ENCODE data around the gene HDHD3.

The HDHD3 gene

DNA sequence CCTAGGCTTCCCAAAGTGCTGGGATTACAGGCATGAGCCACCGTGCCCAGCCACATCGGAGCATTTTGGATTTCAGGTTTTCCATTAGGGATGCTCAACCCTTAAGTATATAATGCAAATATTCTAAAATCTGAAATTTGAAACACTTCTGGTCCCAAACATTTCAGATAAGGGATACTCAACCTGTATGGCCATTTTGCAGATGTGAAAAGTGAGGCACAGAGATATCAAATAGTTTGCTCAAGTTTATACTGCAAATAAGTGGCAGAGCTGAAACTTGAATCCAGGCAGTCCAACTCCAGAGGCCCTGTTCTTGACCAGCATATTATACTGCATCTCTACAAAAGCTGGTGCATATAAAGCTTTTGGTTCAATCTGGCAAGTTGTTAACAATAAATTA lies 39.1 kb downstream of the HDHD3 start:
- H3K4ac ChIP-seq (ENCODE audit: low read length): no peak overlapping the region

DNA sequence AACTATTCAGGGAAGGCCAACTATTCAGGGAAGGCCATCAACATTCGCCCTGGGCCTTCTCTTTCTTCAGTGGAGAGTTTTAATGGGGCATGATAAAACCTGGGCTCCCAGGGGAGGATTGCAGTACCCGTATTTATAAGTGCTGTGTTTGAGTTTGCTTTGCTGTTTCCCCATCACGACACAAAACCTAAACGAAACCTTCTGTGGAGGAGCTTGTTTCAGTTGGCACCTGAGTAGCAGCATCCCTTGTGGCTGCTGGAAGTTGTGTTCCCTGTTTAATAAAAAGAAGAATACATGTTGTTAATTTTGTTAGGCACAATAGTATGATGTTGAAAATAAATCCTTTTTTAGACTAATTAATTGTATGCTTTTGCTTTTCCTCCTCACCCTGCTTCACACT lies 45.0 kb downstream of the HDHD3 start:
- Histone ChIP-seq H3K18ac (ENCODE audit: low read length) (no peak overlapping the region), H2BK15ac (ENCODE audit: low read length) (no peak overlapping the region), H2BK12ac (ENCODE audit: low read length) (no peak overlapping the region), H3K4ac (ENCODE audit: low read length) (no peak overlapping the region), H2BK5ac (ENCODE audit: low read length) (no peak overlapping the region), H2BK120ac (ENCODE audit: low read depth, low read length) (no peak overlapping the region), H3K79me1 (ENCODE audit: low read depth, low read length) (no peaks in the 10 kb centered on the region), H3K27me3 (ENCODE audit: control insufficient read depth in 3 of 3, insufficient read depth in 3 of 3, low read depth in 1 of 3, low read length in 3 of 3) (no peaks in the 10 kb centered on the region), H3K9me3 (replicated peaks in 1 of 2; ENCODE audit: control insufficient read depth in 2 of 2, insufficient read depth in 1 of 2, low read depth in 1 of 2, low read length in 2 of 2) (no peaks in the 10 kb centered on the region), H3K23ac (ENCODE audit: low read depth, low read length, poor library complexity) (no peak overlapping the region), H2AK5ac (ENCODE audit: low read depth, low read length) (no peak overlapping the region), H3K4me1 (ENCODE audit: control insufficient read depth in 2 of 2, insufficient read depth in 1 of 2, low read depth in 1 of 2, low read length in 2 of 2) (peaks cover 0 to 1% of the 10 kb centered on the region in 2 donors), H3K9ac (ENCODE audit: low read depth, low read length, poor library complexity) (no peak overlapping the region), H2AFZ (ENCODE audit: low read length) (no peak overlapping the region), H3K14ac (ENCODE audit: low read length) (no peak overlapping the region), H3K4me2 (ENCODE audit: insufficient read depth, low read length, poor library complexity, severe bottlenecking) (no peak overlapping the region), H3K27ac (replicated peaks; ENCODE audit: low read length) (no peak overlapping the region), H4K8ac (ENCODE audit: low read depth, low read length) (no peak overlapping the region), H4K91ac (ENCODE audit: low read depth, low read length, poor library complexity) (no peak overlapping the region), H3K4me3 (ENCODE audit: low read length in 2 of 2) (no peak overlapping the region), H3K36me3 (replicated peaks in 1 of 2; ENCODE audit: control insufficient read depth in 2 of 2, insufficient read depth in 2 of 2, low read length in 2 of 2) (no peaks in the 10 kb centered on the region)
- no peak for DNase-seq (ENCODE audit: low spot score)
- WGBS, 2 donors (ENCODE audit: extremely low coverage in 2 of 2, insufficient read length in 2 of 2, insufficient replicate concordance in 1 of 2): no CpG with 5 or more reads among the region's 4 CpGs

More for the DNA sequence above, 39.1 kb downstream of the HDHD3 start:
- no peak overlapping the region for H2BK12ac ChIP-seq (ENCODE audit: low read length)
- H3K27me3 ChIP-seq (ENCODE audit: control insufficient read depth in 3 of 3, insufficient read depth in 3 of 3, low read depth in 1 of 3, low read length in 3 of 3): peaks cover 0 to 7% (median 1%) of the 10 kb centered on the region in 3 experiments
- no peak for DNase-seq (ENCODE audit: low spot score)
- H3K23ac ChIP-seq (ENCODE audit: low read depth, low read length, poor library complexity): no peak overlapping the region
- H3K9me3 ChIP-seq (replicated peaks in 1 of 2; ENCODE audit: control insufficient read depth in 2 of 2, insufficient read depth in 1 of 2, low read depth in 1 of 2, low read length in 2 of 2): no peaks in the 10 kb centered on the region
- H3K79me1 ChIP-seq (ENCODE audit: low read depth, low read length): no peaks in the 10 kb centered on the region
- no peak overlapping the region for H4K8ac ChIP-seq (ENCODE audit: low read depth, low read length)
- H3K4me2 ChIP-seq (ENCODE audit: insufficient read depth, low read length, poor library complexity, severe bottlenecking): no peak overlapping the region
- H2AFZ ChIP-seq (ENCODE audit: low read length): no peak overlapping the region
- no peak overlapping the region for H3K14ac ChIP-seq (ENCODE audit: low read length)
- no peak overlapping the region for H3K4me3 ChIP-seq (ENCODE audit: low read length in 2 of 2)
- peaks cover 0 to 5% of the 10 kb centered on the region in 2 donors for H3K4me1 ChIP-seq (ENCODE audit: control insufficient read depth in 2 of 2, insufficient read depth in 1 of 2, low read depth in 1 of 2, low read length in 2 of 2)
- H2BK5ac ChIP-seq (ENCODE audit: low read length): no peak overlapping the region
- no peaks in the 10 kb centered on the region for H3K36me3 ChIP-seq (replicated peaks in 1 of 2; ENCODE audit: control insufficient read depth in 2 of 2, insufficient read depth in 2 of 2, low read length in 2 of 2)
- H3K27ac ChIP-seq (replicated peaks; ENCODE audit: low read length): no peak overlapping the region
- no peak overlapping the region for H3K18ac ChIP-seq (ENCODE audit: low read length)
- no CpG with 5 or more reads among the region's 2 CpGs for WGBS, 2 donors (ENCODE audit: extremely low coverage in 2 of 2, insufficient read length in 2 of 2, insufficient replicate concordance in 1 of 2)
- H2BK15ac ChIP-seq (ENCODE audit: low read length): no peak overlapping the region
- no peak overlapping the region for H4K91ac ChIP-seq (ENCODE audit: low read depth, low read length, poor library complexity)
- no peak overlapping the region for H2BK120ac ChIP-seq (ENCODE audit: low read depth, low read length)
- no peak overlapping the region for H2AK5ac ChIP-seq (ENCODE audit: low read depth, low read length)
- H3K9ac ChIP-seq (ENCODE audit: low read depth, low read length, poor library complexity): no peak overlapping the region

DNA sequence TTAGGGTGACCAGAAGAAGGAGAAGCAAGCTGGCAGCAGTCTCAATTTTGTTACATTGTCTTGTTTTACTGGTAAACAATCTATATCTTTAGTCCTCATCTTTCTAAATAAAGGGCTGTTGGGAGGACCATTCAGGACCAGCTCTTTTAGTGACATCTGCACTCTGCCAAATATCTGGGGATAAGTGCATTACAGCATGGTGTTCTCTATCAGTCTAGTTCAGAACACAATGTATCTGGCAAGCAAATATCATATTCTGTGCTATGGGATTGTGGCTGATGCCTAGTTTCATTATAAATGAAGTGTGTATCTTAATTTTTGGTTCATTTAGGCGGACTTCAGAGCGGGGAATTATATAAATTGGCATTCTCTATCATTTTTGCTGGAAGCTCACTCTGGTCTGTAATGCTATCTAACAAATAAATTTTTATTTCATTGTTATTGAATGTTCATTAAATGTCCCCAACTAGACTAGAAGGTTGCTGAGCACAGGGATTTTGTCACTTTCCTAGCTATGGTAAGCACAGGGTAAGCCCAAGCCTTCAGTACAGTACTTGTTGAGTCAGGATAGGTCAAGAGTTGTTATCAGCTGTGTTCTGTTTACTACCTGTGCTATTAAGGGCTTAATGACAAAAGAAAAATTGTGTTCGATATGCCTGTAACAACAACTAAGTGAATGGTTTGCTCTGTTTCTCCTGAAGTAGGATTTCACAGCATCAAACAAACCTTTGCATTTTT lies 48.6 kb downstream of the HDHD3 start:
- Histone ChIP-seq H4K8ac (ENCODE audit: low read depth, low read length) (no peak overlapping the region), H2BK15ac (ENCODE audit: low read length) (no peak overlapping the region), H2AK5ac (ENCODE audit: low read depth, low read length) (no peak overlapping the region), H3K4me3 (ENCODE audit: low read length in 2 of 2) (no peak overlapping the region), H3K36me3 (replicated peaks in 1 of 2; ENCODE audit: control insufficient read depth in 2 of 2, insufficient read depth in 2 of 2, low read length in 2 of 2) (no peaks in the 10 kb centered on the region), H3K23ac (ENCODE audit: low read depth, low read length, poor library complexity) (no peak overlapping the region), H3K27ac (replicated peaks; ENCODE audit: low read length) (no peak overlapping the region), H2BK12ac (ENCODE audit: low read length) (no peak overlapping the region), H3K9ac (ENCODE audit: low read depth, low read length, poor library complexity) (no peak overlapping the region), H3K27me3 (ENCODE audit: control insufficient read depth in 3 of 3, insufficient read depth in 3 of 3, low read depth in 1 of 3, low read length in 3 of 3) (no peaks in the 10 kb centered on the region), H3K18ac (ENCODE audit: low read length) (no peak overlapping the region), H3K4me2 (ENCODE audit: insufficient read depth, low read length, poor library complexity, severe bottlenecking) (no peak overlapping the region), H4K91ac (ENCODE audit: low read depth, low read length, poor library complexity) (no peak overlapping the region), H2AFZ (ENCODE audit: low read length) (no peak overlapping the region), H3K9me3 (replicated peaks in 1 of 2; ENCODE audit: control insufficient read depth in 2 of 2, insufficient read depth in 1 of 2, low read depth in 1 of 2, low read length in 2 of 2) (no peaks in the 10 kb centered on the region), H3K4me1 (ENCODE audit: control insufficient read depth in 2 of 2, insufficient read depth in 1 of 2, low read depth in 1 of 2, low read length in 2 of 2) (no peaks in the 10 kb centered on the region), H2BK120ac (ENCODE audit: low read depth, low read length) (no peak overlapping the region), H3K79me1 (ENCODE audit: low read depth, low read length) (no peaks in the 10 kb centered on the region), H3K14ac (ENCODE audit: low read length) (no peak overlapping the region), H3K4ac (ENCODE audit: low read length) (no peak overlapping the region), H2BK5ac (ENCODE audit: low read length) (no peak overlapping the region)
- DNase-seq (ENCODE audit: low spot score): no peak
- WGBS, 2 donors (ENCODE audit: extremely low coverage in 2 of 2, insufficient read length in 2 of 2, insufficient replicate concordance in 1 of 2): no CpG with 5 or more reads among the region's 3 CpGs

DNA sequence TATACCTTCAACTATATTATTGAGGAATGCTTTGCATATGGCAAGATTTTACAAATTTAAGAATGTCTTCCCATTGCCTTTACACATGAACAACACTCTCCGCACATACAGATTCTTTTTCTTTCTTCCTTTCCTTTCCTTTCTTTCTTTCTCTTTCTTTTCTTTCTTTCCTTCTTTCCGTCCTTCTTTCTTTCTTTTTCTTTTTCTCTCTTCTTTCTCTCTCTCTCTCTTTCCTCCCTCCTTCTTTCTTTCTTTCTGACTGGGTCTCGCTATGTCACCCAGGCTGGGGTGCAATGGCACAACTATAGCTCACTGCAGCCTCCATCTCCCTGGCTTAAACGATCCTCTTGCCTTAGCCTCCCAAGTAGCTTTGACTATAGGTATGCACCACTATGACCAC lies 50.6 kb downstream of the HDHD3 start:
- H3K4me3 ChIP-seq (ENCODE audit: low read length in 2 of 2): no peak overlapping the region
- no peak overlapping the region for H3K27ac ChIP-seq (replicated peaks; ENCODE audit: low read length)
- no peak overlapping the region for H3K14ac ChIP-seq (ENCODE audit: low read length)
- H3K4ac ChIP-seq (ENCODE audit: low read length): no peak overlapping the region
- no peak overlapping the region for H3K9ac ChIP-seq (ENCODE audit: low read depth, low read length, poor library complexity)
- H3K4me2 ChIP-seq (ENCODE audit: insufficient read depth, low read length, poor library complexity, severe bottlenecking): no peak overlapping the region
- H3K9me3 ChIP-seq (replicated peaks in 1 of 2; ENCODE audit: control insufficient read depth in 2 of 2, insufficient read depth in 1 of 2, low read depth in 1 of 2, low read length in 2 of 2): no peaks in the 10 kb centered on the region
- no peak overlapping the region for H2BK15ac ChIP-seq (ENCODE audit: low read length)
- no peak overlapping the region for H3K18ac ChIP-seq (ENCODE audit: low read length)
- no peak overlapping the region for H2AFZ ChIP-seq (ENCODE audit: low read length)
- no peak overlapping the region for H2AK5ac ChIP-seq (ENCODE audit: low read depth, low read length)
- H2BK5ac ChIP-seq (ENCODE audit: low read length): no peak overlapping the region
- H3K36me3 ChIP-seq (replicated peaks in 1 of 2; ENCODE audit: control insufficient read depth in 2 of 2, insufficient read depth in 2 of 2, low read length in 2 of 2): no peaks in the 10 kb centered on the region
- no peak overlapping the region for H4K8ac ChIP-seq (ENCODE audit: low read depth, low read length)
- no peaks in the 10 kb centered on the region for H3K79me1 ChIP-seq (ENCODE audit: low read depth, low read length)
- H3K27me3 ChIP-seq (ENCODE audit: control insufficient read depth in 3 of 3, insufficient read depth in 3 of 3, low read depth in 1 of 3, low read length in 3 of 3): no peaks in the 10 kb centered on the region
- H2BK120ac ChIP-seq (ENCODE audit: low read depth, low read length): no peak overlapping the region
- no peak overlapping the region for H4K91ac ChIP-seq (ENCODE audit: low read depth, low read length, poor library complexity)
- no peak overlapping the region for H2BK12ac ChIP-seq (ENCODE audit: low read length)
- no peaks in the 10 kb centered on the region for H3K4me1 ChIP-seq (ENCODE audit: control insufficient read depth in 2 of 2, insufficient read depth in 1 of 2, low read depth in 1 of 2, low read length in 2 of 2)
- H3K23ac ChIP-seq (ENCODE audit: low read depth, low read length, poor library complexity): no peak overlapping the region
- no peak for DNase-seq (ENCODE audit: low spot score)
- no CpG with 5 or more reads among the region's 4 CpGs for WGBS, 2 donors (ENCODE audit: extremely low coverage in 2 of 2, insufficient read length in 2 of 2, insufficient replicate concordance in 1 of 2)

Measured in neuronal stem cell (in vitro differentiated cells).